CD14-positive monocyte (primary cell): ENCODE data around the gene BLOC1S4. TPM values are rescaled to one million over a fixed set of nuclear protein-coding genes. Genes with fewer than 3 reads are reported as not detected.
A peak's percentile ranks its signal among the peaks of the same experiment; 100 is the strongest.

Experiments used
- DNase-seq, 3 donors: peaks; one replicate each; pipeline ENCODE4 v3.0.0-alpha.2; 2011 to 2022
- H2AFZ ChIP-seq: 2 replicates; pipeline ENCODE4 v1.6.0; 2012; ENCODE audit warnings: mild to moderate bottlenecking, low read depth, low read length, inconsistent platforms; ENCODE audit not compliant: insufficient read depth, poor library complexity, severe bottlenecking
- H3K27ac ChIP-seq, 2 donors: 1 replicate in 1 of 2; 2 replicates in 1 of 2; pipeline ENCODE4 v1.5.1; 2012 to 2013; ENCODE audit warnings: low read length in 2 of 2, control low read depth in 1 of 2, inconsistent platforms in 1 of 2, low read depth in 1 of 2, mild to moderate bottlenecking in 1 of 2
- H3K27me3 ChIP-seq, 2 donors: one replicate each; pipeline versions ENCODE4 v1.6.0 to v1.6.1; 2011 to 2013; ENCODE audit warnings: low read length in 2 of 2; ENCODE audit not compliant: control insufficient read depth in 2 of 2, insufficient read depth in 2 of 2
- H3K36me3 ChIP-seq, 2 donors: replicated peaks in 1 of 2; 1 replicate in 1 of 2; 2 replicates in 1 of 2; pipeline versions ENCODE4 v1.5.1 to v1.6.1; 2012 to 2013; ENCODE audit warnings: low read length in 2 of 2, control low read depth in 1 of 2, inconsistent platforms in 1 of 2, mild to moderate bottlenecking in 1 of 2; ENCODE audit not compliant: insufficient read depth in 2 of 2, control insufficient read depth in 1 of 2
- H3K4me1 ChIP-seq, 2 donors: 1 replicate in 1 of 2; 2 replicates in 1 of 2; pipeline versions ENCODE4 v1.5.1 to v1.6.1; 2012 to 2013; ENCODE audit warnings: low read length in 2 of 2, control low read depth in 1 of 2, inconsistent platforms in 1 of 2, mild to moderate bottlenecking in 1 of 2, moderate library complexity in 1 of 2; ENCODE audit not compliant: insufficient read depth in 2 of 2, control insufficient read depth in 1 of 2
- H3K4me2 ChIP-seq: replicated peaks from 2 replicates; pipeline ENCODE3; 2012; ENCODE audit warnings: low read length, moderate library complexity, mild to moderate bottlenecking; ENCODE audit not compliant: poor library complexity, severe bottlenecking; ENCODE audit errors: extremely low read depth
- H3K4me3 ChIP-seq, 3 experiments: fragments of 200-600 bp in 1 of 3; sonication (generic) in 1 of 3; replicated peaks in 1 of 3; 1 replicate in 2 of 3; 2 replicates in 1 of 3; pipeline ENCODE4 v1.5.1; 2011 to 2013; ENCODE audit warnings: low read length in 3 of 3, mild to moderate bottlenecking in 3 of 3, control low read depth in 2 of 3, low read depth in 2 of 3, inconsistent platforms in 1 of 3, moderate library complexity in 1 of 3
- H3K79me2 ChIP-seq: 2 replicates; pipeline ENCODE4 v1.6.0; 2012; ENCODE audit warnings: mild to moderate bottlenecking, control low read depth, inconsistent platforms, low read length, moderate library complexity; ENCODE audit not compliant: insufficient read depth
- H3K9ac ChIP-seq: 2 replicates; pipeline ENCODE4 v1.6.0; 2017; ENCODE audit warnings: low read length, mild to moderate bottlenecking; ENCODE audit not compliant: insufficient read depth, poor library complexity, severe bottlenecking
- H3K9me3 ChIP-seq, 2 donors: replicated peaks in 1 of 2; 1 replicate in 1 of 2; 2 replicates in 1 of 2; pipeline versions ENCODE4 v1.5.1 to v1.6.1; 2012 to 2013; ENCODE audit warnings: low read length in 2 of 2, control low read depth in 1 of 2; ENCODE audit not compliant: control insufficient read depth in 1 of 2, insufficient read depth in 1 of 2
- H4K20me1 ChIP-seq: 2 replicates; pipeline ENCODE4 v1.6.0; 2012; ENCODE audit warnings: mild to moderate bottlenecking, low read length, control low read depth, moderate library complexity; ENCODE audit not compliant: insufficient read depth
- H3K27ac Mint-ChIP-seq, 7 donors: one replicate each; pipeline ENCODE4 v1.8.0; 2020; ENCODE audit warnings: mild to moderate bottlenecking in 7 of 7, mixed read lengths in 7 of 7, moderate library complexity in 6 of 7, inconsistent platforms in 2 of 7
- H3K27me3 Mint-ChIP-seq, 3 donors: one replicate each; pipeline ENCODE4 v1.8.0; 2021 to 2022; ENCODE audit warnings: low read depth in 3 of 3, mild to moderate bottlenecking in 3 of 3, mixed read lengths in 3 of 3, moderate library complexity in 3 of 3, inconsistent platforms in 1 of 3
- H3K36me3 Mint-ChIP-seq, 2 donors: one replicate each; pipeline ENCODE4 v1.8.0; 2020; ENCODE audit warnings: mixed read lengths in 2 of 2, inconsistent platforms in 1 of 2, mild to moderate bottlenecking in 1 of 2
- H3K4me1 Mint-ChIP-seq: one replicate; pipeline ENCODE4 v1.8.0; 2020; ENCODE audit warnings: mild to moderate bottlenecking, mixed read lengths
- H3K4me3 Mint-ChIP-seq, 2 donors: one replicate each; pipeline ENCODE4 v1.8.0; 2020; ENCODE audit warnings: mild to moderate bottlenecking in 2 of 2, mixed read lengths in 2 of 2, moderate library complexity in 1 of 2
- H3K9me3 Mint-ChIP-seq, 7 donors: one replicate each; pipeline ENCODE4 v1.8.0; 2020 to 2022; ENCODE audit warnings: mixed read lengths in 7 of 7, mild to moderate bottlenecking in 6 of 7, moderate library complexity in 6 of 7, inconsistent platforms in 2 of 7
- CTCF ChIP-seq: fragments of 200-600 bp; IDR thresholded peaks from one replicate; pipeline ENCODE4 v1.8.0; 2022; ENCODE audit warnings: antibody characterized with exemption, mild to moderate bottlenecking
- WGBS: methylation state at CpG from one replicate; pipeline ENCODE4 v1.1.5; 2013; ENCODE audit warnings: missing lambda C conversion rate; ENCODE audit not compliant: insufficient coverage; 5-methylcytosine and 5-hydroxymethylcytosine counted together
- intact Hi-C, 2 donors: fragments of 100-400 bp; cut with micrococcal nuclease; formaldehyde crosslinking; loops; one replicate each; pipeline versions ENCODE4 v1.15.0 to v1.15.1; 2023
- polyA plus RNA-seq, 3 donors: library from polyadenylated mRNA; depleted of rRNA in 1 of 3; unstranded in 2 of 3; stranded (reverse) in 1 of 3; fragments of 300-500 nt in 2 of 3; fragments of >200 nt in 1 of 3; fragmentation: Illumina TruSeq in 2 of 3; gene quantifications; 1 replicate in 2 of 3; 2 replicates in 1 of 3; pipeline ENCODE4 v1.2.3, GENCODE V29; 2012 to 2021

BLOC1S4 gene
- polyA plus RNA-seq, 3 donors, result 6.7 to 30.9 (median 20.1) TPM

GRCh38 chr4:6705646-6706045, 10.3 kb upstream of the BLOC1S4 start:
- peaks cover 43% of the 10 kb centered on the region for H3K4me1 Mint-ChIP-seq
- Histone ChIP-seq H3K4me2 (no peak overlapping the region), H3K79me2 (peaks cover 63% of the 10 kb centered on the region), H3K9me3 (no peaks in the 10 kb centered on the region), H3K4me3 (no peak overlapping the region), H4K20me1 (peaks cover 29% of the 10 kb centered on the region), H2AFZ (no peak overlapping the region), H3K27me3 (no peaks in the 10 kb centered on the region), H3K4me1 (peaks cover 32 to 33% of the 10 kb centered on the region in 2 donors), H3K36me3 (peaks cover 9 to 53% of the 10 kb centered on the region in 2 donors), H3K9ac (no peak overlapping the region), H3K27ac (no peak overlapping the region)
- H3K4me3 Mint-ChIP-seq, result no peak overlapping the region
- no CpG with 5 or more reads among the region's 2 CpGs for WGBS
- intact Hi-C loops, result loop anchor here in 1 of 2 donors (10.0 kb wide), 1 partner anchor 939 kb away; no protein-coding TSS in a partner anchor
- peaks cover 0 to 2% (median 0%) of the 10 kb centered on the region in 3 donors for H3K27me3 Mint-ChIP-seq
- peaks cover 0 to 6% (median 2%) of the 10 kb centered on the region in 7 donors for H3K9me3 Mint-ChIP-seq
- H3K36me3 Mint-ChIP-seq, result peaks cover 40 to 51% of the 10 kb centered on the region in 2 donors
- H3K27ac Mint-ChIP-seq, result no peak overlapping the region
- DNase-seq, result no peak
- TF ChIP-seq CTCF, result no peak

- Histone ChIP-seq H3K4me1 (peaks cover 34 to 36% of the 10 kb centered on the region in 2 donors), H3K4me3 (no peak overlapping the region), H3K4me2 (no peak overlapping the region), H3K9ac (no peak overlapping the region), H3K79me2 (peaks cover 63% of the 10 kb centered on the region), H4K20me1 (peaks cover 29% of the 10 kb centered on the region), H3K27me3 (no peaks in the 10 kb centered on the region), H2AFZ (no peak overlapping the region), H3K27ac (no peak overlapping the region), H3K36me3 (peaks cover 9 to 52% of the 10 kb centered on the region in 2 donors), H3K9me3 (no peaks in the 10 kb centered on the region)
- no peak for DNase-seq
- H3K27ac Mint-ChIP-seq, result peak overlapping the region in 1 of 7 donors; percentile 26
- H3K27me3 Mint-ChIP-seq, result peaks cover 0 to 2% (median 0%) of the 10 kb centered on the region in 3 donors
- H3K36me3 Mint-ChIP-seq, result peaks cover 39 to 50% of the 10 kb centered on the region in 2 donors
- TF ChIP-seq CTCF, result no peak
- WGBS, result no CpG with 5 or more reads among the region's 5 CpGs
- H3K9me3 Mint-ChIP-seq, result peaks cover 0 to 6% (median 2%) of the 10 kb centered on the region in 7 donors
- peaks cover 48% of the 10 kb centered on the region for H3K4me1 Mint-ChIP-seq
- intact Hi-C loops, result loop anchor here in 1 of 2 donors (10.0 kb wide), 1 partner anchor 939 kb away; no protein-coding TSS in a partner anchor
- H3K4me3 Mint-ChIP-seq, result no peak overlapping the region
Observed at GRCh38 chr4:6706173-6706572, 9.8 kb upstream of the BLOC1S4 start.
